GM06990 (cell line): ENCODE measurements around the gene SPIN1.

Experiments used
- DNase-seq: peaks from one replicate; pipeline ENCODE4 v3.0.0-alpha.2; 2011; ENCODE audit not compliant: insufficient read length; ENCODE audit errors: extremely low read depth
- H3K27me3 ChIP-seq: replicated peaks from 2 replicates; pipeline ENCODE4 v1.6.0; 2011; ENCODE audit warnings: low read length; ENCODE audit not compliant: control insufficient read depth, insufficient read depth
- H3K36me3 ChIP-seq: 2 replicates; pipeline ENCODE4 v1.5.1; 2011; ENCODE audit warnings: low read length; ENCODE audit not compliant: control insufficient read depth, insufficient read depth
- H3K4me3 ChIP-seq: replicated peaks from 2 replicates; pipeline ENCODE4 v1.5.1; 2011; ENCODE audit warnings: low read depth, mild to moderate bottlenecking, control low read depth, low read length
- TF ChIP-seq, protein P1 (sequence below): IDR thresholded peaks from 2 replicates; pipeline ENCODE4 v1.5.1; 2011; ENCODE audit warnings: low read length, control low read depth, mild to moderate bottlenecking, inconsistent platforms; ENCODE audit not compliant: insufficient read depth, poor library complexity, severe bottlenecking

Gene SPIN1

DNA sequence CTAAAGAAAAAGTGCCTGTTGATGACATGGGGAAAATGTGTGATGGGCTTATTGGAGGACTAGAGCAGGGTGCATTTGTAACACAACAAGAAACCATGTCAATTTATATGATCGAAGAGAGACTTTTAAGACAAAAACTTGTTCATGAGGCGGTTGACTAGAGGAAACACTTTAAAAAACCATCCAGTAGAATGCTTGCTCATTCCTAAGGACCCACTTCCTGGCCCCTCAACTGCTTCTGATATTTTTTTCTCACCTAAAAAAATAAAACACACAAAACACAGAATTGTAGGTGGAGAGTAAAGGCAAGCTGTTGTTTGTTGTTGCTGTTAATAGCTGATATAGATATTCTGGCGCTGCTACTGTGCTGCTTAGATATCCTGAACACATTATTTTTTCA, 50.6 kb downstream of the SPIN1 start:
- Histone ChIP-seq H3K27me3 (no peaks in the 10 kb centered on the region), H3K36me3 (no peaks in the 10 kb centered on the region), H3K4me3 (no peak overlapping the region)
- no peak for DNase-seq
- TF ChIP-seq, protein P1, sequence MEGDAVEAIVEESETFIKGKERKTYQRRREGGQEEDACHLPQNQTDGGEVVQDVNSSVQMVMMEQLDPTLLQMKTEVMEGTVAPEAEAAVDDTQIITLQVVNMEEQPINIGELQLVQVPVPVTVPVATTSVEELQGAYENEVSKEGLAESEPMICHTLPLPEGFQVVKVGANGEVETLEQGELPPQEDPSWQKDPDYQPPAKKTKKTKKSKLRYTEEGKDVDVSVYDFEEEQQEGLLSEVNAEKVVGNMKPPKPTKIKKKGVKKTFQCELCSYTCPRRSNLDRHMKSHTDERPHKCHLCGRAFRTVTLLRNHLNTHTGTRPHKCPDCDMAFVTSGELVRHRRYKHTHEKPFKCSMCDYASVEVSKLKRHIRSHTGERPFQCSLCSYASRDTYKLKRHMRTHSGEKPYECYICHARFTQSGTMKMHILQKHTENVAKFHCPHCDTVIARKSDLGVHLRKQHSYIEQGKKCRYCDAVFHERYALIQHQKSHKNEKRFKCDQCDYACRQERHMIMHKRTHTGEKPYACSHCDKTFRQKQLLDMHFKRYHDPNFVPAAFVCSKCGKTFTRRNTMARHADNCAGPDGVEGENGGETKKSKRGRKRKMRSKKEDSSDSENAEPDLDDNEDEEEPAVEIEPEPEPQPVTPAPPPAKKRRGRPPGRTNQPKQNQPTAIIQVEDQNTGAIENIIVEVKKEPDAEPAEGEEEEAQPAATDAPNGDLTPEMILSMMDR, result no peak

DNA sequence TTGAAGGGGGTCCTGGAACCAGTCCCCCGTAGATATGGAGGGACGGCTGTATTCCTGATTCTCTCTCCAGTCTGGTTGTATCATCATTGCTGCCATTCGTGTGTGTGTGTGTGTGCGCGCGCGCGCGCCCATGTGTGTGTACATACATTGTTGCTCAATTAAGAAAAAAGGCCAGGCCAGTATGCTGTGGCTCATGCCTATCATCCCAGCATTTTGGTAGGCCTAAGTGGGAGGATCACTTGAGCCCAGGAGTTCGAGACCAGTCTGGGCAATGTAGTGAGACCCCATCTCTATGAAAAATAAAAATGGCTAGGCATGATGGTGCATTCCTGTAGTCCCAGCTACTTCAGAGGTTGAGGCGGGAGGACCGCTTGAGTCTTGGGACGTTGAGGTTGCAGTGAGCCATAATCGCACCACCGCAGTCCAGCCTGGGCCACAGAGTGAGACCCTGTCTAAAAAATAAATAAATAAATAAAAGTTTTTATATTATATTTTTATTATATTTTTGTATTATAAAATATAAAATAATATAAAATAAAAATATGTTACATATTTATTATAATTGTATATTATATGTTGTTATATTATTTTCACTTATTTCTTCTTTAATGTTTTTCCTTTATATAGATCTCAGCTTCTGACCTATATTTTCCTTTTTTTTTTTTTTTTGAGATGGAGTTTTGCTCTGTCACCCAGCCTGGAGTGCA, 53.2 kb downstream of the SPIN1 start:
- Histone ChIP-seq H3K36me3 (no peaks in the 10 kb centered on the region), H3K27me3 (no peaks in the 10 kb centered on the region), H3K4me3 (no peak overlapping the region)
- TF ChIP-seq, protein P1, result no peak
- no peak for DNase-seq

DNA sequence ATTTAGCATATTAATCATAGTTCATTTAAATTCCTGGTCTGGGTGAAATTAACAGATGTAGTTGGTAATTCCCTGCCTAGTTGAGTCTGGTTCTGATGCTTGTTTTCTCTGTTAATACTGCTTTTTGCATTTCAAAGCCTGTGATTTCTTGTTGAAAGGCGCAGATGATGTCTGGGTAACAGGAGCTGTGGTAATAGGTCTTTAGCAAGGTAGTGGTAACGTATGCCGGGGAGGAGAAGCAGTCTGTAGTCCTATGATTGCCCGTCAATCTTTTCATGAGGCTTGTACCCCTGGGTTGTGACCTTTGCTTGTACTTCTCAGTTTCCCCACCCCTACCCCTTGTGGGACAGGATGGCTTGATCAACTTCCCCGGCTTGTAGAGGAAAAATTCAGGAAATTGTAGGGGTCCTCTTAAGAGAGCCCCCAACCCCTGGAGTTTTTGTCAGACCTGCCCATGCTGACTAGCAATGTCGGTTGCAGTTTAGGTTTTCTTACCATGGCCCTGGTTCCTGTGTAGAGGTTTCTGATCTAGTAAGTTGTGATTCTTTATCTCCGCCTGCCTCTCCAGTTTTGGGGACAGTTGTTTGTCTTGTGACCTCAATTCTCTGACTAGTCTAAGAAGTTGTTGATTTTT, 55.4 kb downstream of the SPIN1 start:
- Histone ChIP-seq H3K27me3 (no peaks in the 10 kb centered on the region), H3K4me3 (no peak overlapping the region), H3K36me3 (no peaks in the 10 kb centered on the region)
- TF ChIP-seq, protein P1, result no peak
- DNase-seq, result no peak

DNA sequence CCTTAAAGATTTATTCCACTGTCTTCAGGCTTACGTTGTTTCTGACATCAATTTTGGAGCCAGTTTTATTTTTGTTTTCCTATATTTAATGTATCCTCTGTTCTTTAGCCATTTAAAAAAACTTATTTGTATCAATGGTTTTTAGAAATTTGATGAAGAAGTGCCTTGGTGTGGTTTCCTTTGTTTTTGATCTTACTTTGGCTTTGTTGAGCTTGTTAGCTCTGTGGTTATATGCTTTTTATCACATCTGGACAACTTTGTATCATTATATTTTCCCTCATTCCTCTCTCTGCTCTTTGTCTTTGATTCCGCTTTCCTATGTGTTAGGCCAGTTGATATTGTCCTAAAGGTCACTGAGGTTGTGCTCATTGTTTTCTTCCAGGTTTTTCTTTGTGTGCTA, 58.5 kb downstream of the SPIN1 start:
- Histone ChIP-seq H3K36me3 (no peaks in the 10 kb centered on the region; the same call in 1 of the 2 replicates), H3K4me3 (no peak overlapping the region)
- TF ChIP-seq, protein P1, result no peak

DNA sequence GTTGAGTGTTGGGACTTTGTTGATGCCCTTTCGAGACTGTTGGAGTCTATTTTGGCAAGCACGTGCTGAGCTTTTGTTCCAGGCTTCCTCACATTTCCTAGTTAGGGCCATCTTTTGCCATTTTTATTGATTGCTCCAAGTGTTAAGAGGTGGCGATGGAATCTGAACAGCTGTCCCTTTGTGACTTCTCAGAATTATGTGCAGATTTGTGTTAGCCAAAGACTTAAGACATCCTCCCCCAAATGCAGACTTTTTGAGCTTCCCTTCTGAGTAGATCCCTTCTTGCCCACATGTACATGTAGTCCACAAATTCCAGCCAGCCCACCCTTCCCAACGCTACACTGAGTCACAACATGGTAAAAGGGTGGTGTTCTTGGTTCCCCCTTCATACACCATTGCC, 59.2 kb downstream of the SPIN1 start:
- H3K4me3 ChIP-seq, result no peak overlapping the region
- DNase-seq, result no peak
- no peaks in the 10 kb centered on the region for H3K27me3 ChIP-seq
- TF ChIP-seq, protein P1, result no peak
- H3K36me3 ChIP-seq, result no peaks in the 10 kb centered on the region; the same call in 1 of the 2 replicates

More for the DNA sequence above, 58.5 kb downstream of the SPIN1 start:
- DNase-seq, result no peak
- no peaks in the 10 kb centered on the region for H3K27me3 ChIP-seq
